ENCODE measurements around the gene WASF3. TPM values are rescaled to one million over a fixed set of nuclear protein-coding genes. Genes with fewer than 3 reads are reported as not detected.

The WASF3 gene
- total RNA-seq, 2 donors from 2014 or later, result 11.8 to 14.4 TPM

GRCh38 chr13:26517936-26518335, 39.5 kb upstream of the WASF3 start:
- DNase-seq (ENCODE audit: low spot score), result no peak
- no peak for TF ChIP-seq CTCF (IDR thresholded peaks at IDR 0.05)
- Histone ChIP-seq H3K27me3 (no peaks in the 10 kb centered on the region), H3K4me1 (no peaks in the 10 kb centered on the region), H3K4me3 (no peak overlapping the region), H3K36me3 (no peaks in the 10 kb centered on the region), H3K27ac (no peak overlapping the region), H3K9me3 (no peaks in the 10 kb centered on the region)

- H3K4me3 ChIP-seq, result no peak overlapping the region
- DNase-seq (ENCODE audit: low spot score), result peak; percentile 11
- no peaks in the 10 kb centered on the region for H3K27me3 ChIP-seq
- H3K36me3 ChIP-seq, result no peaks in the 10 kb centered on the region
- H3K4me1 ChIP-seq, result no peaks in the 10 kb centered on the region
- H3K9me3 ChIP-seq, result no peaks in the 10 kb centered on the region
- TF ChIP-seq CTCF (IDR thresholded peaks at IDR 0.05), result no peak
- H3K27ac ChIP-seq, result no peak overlapping the region
Measured at GRCh38 chr13:26518451-26518959, 39.0 kb upstream of the WASF3 start.

GRCh38 chr13:26522571-26522970, 34.9 kb upstream of the WASF3 start:
- DNase-seq (ENCODE audit: low spot score), result no peak
- Histone ChIP-seq H3K4me1 (no peaks in the 10 kb centered on the region), H3K4me3 (no peak overlapping the region), H3K9me3 (no peaks in the 10 kb centered on the region), H3K36me3 (no peaks in the 10 kb centered on the region), H3K27me3 (no peaks in the 10 kb centered on the region), H3K27ac (no peak overlapping the region)
- TF ChIP-seq CTCF (IDR thresholded peaks at IDR 0.05), result no peak

GRCh38 chr13:26523007-26523406, 34.5 kb upstream of the WASF3 start:
- Histone ChIP-seq H3K9me3 (no peaks in the 10 kb centered on the region), H3K4me1 (no peaks in the 10 kb centered on the region), H3K27ac (no peak overlapping the region), H3K36me3 (no peaks in the 10 kb centered on the region), H3K4me3 (no peak overlapping the region), H3K27me3 (no peaks in the 10 kb centered on the region)
- no peak for DNase-seq (ENCODE audit: low spot score)
- no peak for TF ChIP-seq CTCF (IDR thresholded peaks at IDR 0.05)

- no peaks in the 10 kb centered on the region for H3K36me3 ChIP-seq
- H3K4me1 ChIP-seq, result no peaks in the 10 kb centered on the region
- no peak overlapping the region for H3K4me3 ChIP-seq
- no peaks in the 10 kb centered on the region for H3K27me3 ChIP-seq
- no peak for DNase-seq (ENCODE audit: low spot score)
- H3K9me3 ChIP-seq, result no peaks in the 10 kb centered on the region
- no peak overlapping the region for H3K27ac ChIP-seq
- TF ChIP-seq CTCF (IDR thresholded peaks at IDR 0.05), result no peak
Measured at GRCh38 chr13:26525528-26525927, 32.0 kb upstream of the WASF3 start.

GRCh38 chr13:26526702-26527216, 30.7 kb upstream of the WASF3 start:
- H3K27me3 ChIP-seq, result no peaks in the 10 kb centered on the region
- no peaks in the 10 kb centered on the region for H3K9me3 ChIP-seq
- no peaks in the 10 kb centered on the region for H3K4me1 ChIP-seq
- H3K36me3 ChIP-seq, result no peaks in the 10 kb centered on the region
- no peak overlapping the region for H3K4me3 ChIP-seq
- no peak for TF ChIP-seq CTCF (IDR thresholded peaks at IDR 0.05)
- DNase-seq (ENCODE audit: low spot score), result no peak
- H3K27ac ChIP-seq, result no peak overlapping the region

All from right atrium auricular region (tissue), 2 donors.